Fibroblast of skin of scalp (primary cell): ENCODE results near the gene PDE6A.

Source experiments
- DNase-seq: peaks from one replicate; pipeline ENCODE4 v3.0.0-alpha.2; 2013

Gene PDE6A

DNA sequence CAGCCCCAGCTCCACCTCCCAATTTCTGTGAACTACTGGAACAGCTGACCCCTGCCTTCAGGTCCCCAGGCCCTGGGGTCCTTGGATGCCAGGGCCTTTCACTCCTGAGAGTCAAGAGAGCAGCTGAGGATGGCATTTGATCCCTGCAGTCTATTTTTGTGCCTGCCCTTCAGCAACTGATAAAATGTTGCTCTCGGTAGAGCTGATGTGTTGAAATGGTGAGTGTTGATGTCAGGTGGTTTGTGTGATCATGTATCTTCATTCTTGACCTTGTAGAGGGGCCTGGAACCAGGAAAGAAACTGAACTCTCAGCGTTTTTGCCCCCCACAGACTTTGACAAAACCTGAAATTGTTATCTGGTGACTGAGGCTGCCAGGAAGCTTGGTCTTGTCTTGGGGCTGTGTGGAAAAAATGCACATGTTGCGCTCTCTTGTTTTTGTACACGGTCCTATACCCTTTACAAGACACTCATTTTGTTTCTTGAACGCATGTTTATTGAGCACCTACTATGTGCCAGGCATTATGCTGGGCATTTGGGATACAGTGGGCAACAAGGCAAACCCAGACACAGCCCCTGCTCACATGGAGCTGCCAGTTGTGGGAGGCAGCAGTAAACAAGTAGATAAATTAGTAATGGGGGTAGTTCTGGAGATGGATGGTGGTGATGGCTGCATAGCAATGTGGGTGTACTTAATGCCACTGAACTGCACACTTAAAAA, 136.2 kb downstream of the PDE6A start:
- DNase-seq: no peak
